Stimulated activated naive CD8-positive, alpha-beta T cell treated with anti-CD3 and anti-CD28 coated beads, Interleukin-15, amount 100 ng/mL, for 72 hours (primary cell): ENCODE data around the gene TUT7.

Experiments
- ATAC-seq: fragments of 150-1000 bp; cut with Tn5 transposase; 2 replicates; pipeline ENCODE4 v1.10.0; 2021; ENCODE audit warnings: mild to moderate bottlenecking, moderate library complexity
- DNase-seq, 2 donors: peaks; one replicate each; pipeline ENCODE4 v3.0.0; 2021 to 2022
- H3K27ac Mint-ChIP-seq, 2 donors: one replicate each; pipeline ENCODE4 v1.8.0; 2022; ENCODE audit warnings: mild to moderate bottlenecking in 2 of 2, mixed read lengths in 2 of 2, moderate library complexity in 2 of 2
- H3K27me3 Mint-ChIP-seq: one replicate; pipeline ENCODE4 v1.8.0; 2022; ENCODE audit warnings: mixed read lengths
- H3K4me1 Mint-ChIP-seq: one replicate; pipeline ENCODE4 v1.8.0; 2022; ENCODE audit warnings: mild to moderate bottlenecking, mixed read lengths
- H3K4me3 Mint-ChIP-seq, 2 donors: one replicate each; pipeline ENCODE4 v1.8.0; 2022; ENCODE audit warnings: mild to moderate bottlenecking in 2 of 2, mixed read lengths in 2 of 2, moderate library complexity in 1 of 2
- H3K9me3 Mint-ChIP-seq, 2 donors: one replicate each; pipeline ENCODE4 v1.8.0; 2022; ENCODE audit warnings: mixed read lengths in 2 of 2

TUT7 gene

GRCh38 chr9:86259557-86259956, 94.7 kb downstream of the TUT7 start, which contains the start of gene C9orf153:
Gene C9orf153, minus strand, starts transcription at chr9:86259657. Its CDS starts 30,054 bp downstream, at chr9:86229603.
- Mint-ChIP-seq H3K9me3 (no peaks in the 10 kb centered on the region), H3K27ac (peak within 1 kb of the TSS in 1 of 2 donors; percentile 24), H3K4me1 (no peaks in the 10 kb centered on the region), H3K4me3 (no peak within 1 kb of the TSS), H3K27me3 (no peaks in the 10 kb centered on the region)
- ATAC-seq (no peak), DNase-seq (no peak)

GRCh38 chr9:86257391-86257790, 96.8 kb downstream of the TUT7 start:
- no peaks in the 10 kb centered on the region for H3K4me1 Mint-ChIP-seq
- DNase-seq (no peak), ATAC-seq (no peak)
- no peak overlapping the region for H3K27ac Mint-ChIP-seq
- no peak overlapping the region for H3K4me3 Mint-ChIP-seq
- H3K9me3 Mint-ChIP-seq = peaks cover 0 to 6% of the 10 kb centered on the region in 2 donors
- no peaks in the 10 kb centered on the region for H3K27me3 Mint-ChIP-seq

GRCh38 chr9:86256653-86257052, 97.6 kb downstream of the TUT7 start:
- H3K4me3 Mint-ChIP-seq = no peak overlapping the region
- no peak for ATAC-seq
- H3K9me3 Mint-ChIP-seq = peaks cover 0 to 6% of the 10 kb centered on the region in 2 donors
- no peak for DNase-seq
- H3K4me1 Mint-ChIP-seq = no peaks in the 10 kb centered on the region
- H3K27me3 Mint-ChIP-seq = no peaks in the 10 kb centered on the region
- no peak overlapping the region for H3K27ac Mint-ChIP-seq

- no peak for ATAC-seq
- Mint-ChIP-seq H3K4me1 (no peaks in the 10 kb centered on the region), H3K27me3 (no peaks in the 10 kb centered on the region), H3K9me3 (peaks cover 0 to 6% of the 10 kb centered on the region in 2 donors), H3K4me3 (no peak overlapping the region), H3K27ac (no peak overlapping the region)
- no peak for DNase-seq
Observed at GRCh38 chr9:86253577-86253976, 100.6 kb downstream of the TUT7 start.

- H3K27ac Mint-ChIP-seq = no peak overlapping the region
- peaks cover 0 to 6% of the 10 kb centered on the region in 2 donors for H3K9me3 Mint-ChIP-seq
- no peaks in the 10 kb centered on the region for H3K4me1 Mint-ChIP-seq
- no peaks in the 10 kb centered on the region for H3K27me3 Mint-ChIP-seq
- no peak overlapping the region for H3K4me3 Mint-ChIP-seq
- DNase-seq (no peak), ATAC-seq (no peak)
Observed at GRCh38 chr9:86252870-86253269, 101.3 kb downstream of the TUT7 start.

- Mint-ChIP-seq H3K9me3 (peaks cover 0 to 6% of the 10 kb centered on the region in 2 donors), H3K27ac (no peak overlapping the region), H3K27me3 (no peaks in the 10 kb centered on the region), H3K4me1 (no peaks in the 10 kb centered on the region), H3K4me3 (no peak overlapping the region)
- no peak for DNase-seq
- ATAC-seq = no peak
Observed at GRCh38 chr9:86250123-86250522, 104.1 kb downstream of the TUT7 start.

GRCh38 chr9:86248746-86249145, 105.5 kb downstream of the TUT7 start:
- H3K4me3 Mint-ChIP-seq = no peak overlapping the region
- no peak for DNase-seq
- H3K9me3 Mint-ChIP-seq = peaks cover 0 to 4% of the 10 kb centered on the region in 2 donors
- no peak for ATAC-seq
- no peaks in the 10 kb centered on the region for H3K4me1 Mint-ChIP-seq
- peak overlapping the region in 1 of 2 donors; percentile 72 for H3K27ac Mint-ChIP-seq
- H3K27me3 Mint-ChIP-seq = no peaks in the 10 kb centered on the region

- H3K9me3 Mint-ChIP-seq = no peaks in the 10 kb centered on the region
Observed at GRCh38 chr9:86246752-86247161, 107.5 kb downstream of the TUT7 start.

GRCh38 chr9:86242071-86242470, 112.1 kb downstream of the TUT7 start:
- Mint-ChIP-seq H3K27ac (peak overlapping the region in 1 of 2 donors; percentile 49), H3K4me3 (no peak overlapping the region), H3K27me3 (no peaks in the 10 kb centered on the region), H3K9me3 (no peaks in the 10 kb centered on the region), H3K4me1 (no peaks in the 10 kb centered on the region)
- no peak for ATAC-seq
- no peak for DNase-seq

More at GRCh38 chr9:86246752-86247161, 107.5 kb downstream of the TUT7 start:
- no peak for ATAC-seq
- DNase-seq = no peak
- Mint-ChIP-seq H3K27ac (no peak overlapping the region), H3K27me3 (no peaks in the 10 kb centered on the region), H3K4me1 (no peaks in the 10 kb centered on the region), H3K4me3 (no peak overlapping the region)

- DNase-seq = no peak
Observed at GRCh38 chr9:86241216-86241615, 113.0 kb downstream of the TUT7 start.

GRCh38 chr9:86238861-86239770, 115.1 kb downstream of the TUT7 start:
- Mint-ChIP-seq H3K27me3 (no peaks in the 10 kb centered on the region), H3K4me3 (no peak overlapping the region), H3K9me3 (no peaks in the 10 kb centered on the region), H3K27ac (peak overlapping the region in 1 of 2 donors; percentile 38), H3K4me1 (no peaks in the 10 kb centered on the region)
- ATAC-seq (no peak), DNase-seq (no peak)

More at GRCh38 chr9:86241216-86241615, 113.0 kb downstream of the TUT7 start:
- H3K27ac Mint-ChIP-seq = no peak overlapping the region
- H3K4me3 Mint-ChIP-seq = no peak overlapping the region
- ATAC-seq = no peak
- H3K4me1 Mint-ChIP-seq = no peaks in the 10 kb centered on the region
- no peaks in the 10 kb centered on the region for H3K27me3 Mint-ChIP-seq
- no peaks in the 10 kb centered on the region for H3K9me3 Mint-ChIP-seq
